ENCODE measurements around the gene RAB3B. TPM values are rescaled to one million over a fixed set of nuclear protein-coding genes. Genes with fewer than 3 reads are reported as not detected.

The RAB3B gene
- total and polyA plus RNA-seq, 9 of the 15 experiments (the other 6 are each of a cell fraction or from before 2014, with no cell fraction given), result 0.07 to 0.47 (median 0.27) TPM

- TF ChIP-seq MGA (IDR thresholded peaks at IDR 0.05), result peak; percentile 52
- 0 out of 2 replicates have a peak, but pooled peaks have one; percentile 10 for TF ChIP-seq NR1H2 (CRISPR knock-in tag; IDR thresholded peaks at IDR 0.05)
- TF ChIP-seq HMG20B (CRISPR knock-in tag; IDR thresholded peaks at IDR 0.05), result no peak
- TF ChIP-seq SNAPC5 (CRISPR knock-in tag; IDR thresholded peaks at IDR 0.05), result no peak
- TF ChIP-seq EWSR1 (IDR thresholded peaks at IDR 0.05; ENCODE audit: borderline replicate concordance, low read depth, partially characterized antibody), result no peak
- no peak for TF ChIP-seq ADNP (tag; IDR thresholded peaks at IDR 0.05)
- TF ChIP-seq NR2F6 (CRISPR knock-in tag; IDR thresholded peaks at IDR 0.05), result no peak
- peak; percentile 64; the same call in 1 of the 2 replicates for TF ChIP-seq L3MBTL2 (IDR thresholded peaks at IDR 0.05)
- TF ChIP-seq STAT6 (CRISPR knock-in tag; IDR thresholded peaks at IDR 0.05), result no peak
- TF ChIP-seq MEF2A (IDR thresholded peaks at IDR 0.05; ENCODE audit: control insufficient read depth, low read depth, low read length), result no peak
- no peak for TF ChIP-seq KLF6 (CRISPR knock-in tag; IDR thresholded peaks at IDR 0.05; ENCODE audit: borderline replicate concordance)
- no peak for TF ChIP-seq RCOR1 (IDR thresholded peaks at IDR 0.05; ENCODE audit: borderline replicate concordance in 1 of 2, low read depth in 2 of 2, low read length in 2 of 2)
- no peak for TF ChIP-seq CCNT2 (IDR thresholded peaks at IDR 0.05; ENCODE audit: borderline replicate concordance, extremely low read depth, insufficient read length, low read depth, low read length)
Observed at GRCh38 chr1:51957618-51958017, 32.9 kb downstream of the RAB3B start (continued).
